ENCODE data around the gene GALNT8.

The GALNT8 gene

GRCh38 chr12:4806439-4807115 is 86.4 kb downstream of the GALNT8 start:
- no peak for TF ChIP-seq GATA2 (IDR thresholded peaks at IDR 0.05; ENCODE audit: low read depth, low read length)
- no peak for TF ChIP-seq GATA3 (IDR thresholded peaks at IDR 0.05; ENCODE audit: low read depth, low read length)

- no peak for TF ChIP-seq GATA2 (IDR thresholded peaks at IDR 0.05; ENCODE audit: low read depth, low read length)
- TF ChIP-seq GATA3 (IDR thresholded peaks at IDR 0.05; ENCODE audit: low read depth, low read length): no peak
These were observed 87.0 kb downstream of the GALNT8 start for GRCh38 chr12:4807116-4807783.

- no peak for TF ChIP-seq GATA3 (IDR thresholded peaks at IDR 0.05; ENCODE audit: low read depth, low read length)
- TF ChIP-seq GATA2 (IDR thresholded peaks at IDR 0.05; ENCODE audit: low read depth, low read length): no peak
These were observed 87.6 kb downstream of the GALNT8 start for GRCh38 chr12:4807813-4808212.

GRCh38 chr12:4809013-4809448 is 88.8 kb downstream of the GALNT8 start:
- no peak for TF ChIP-seq GATA2 (IDR thresholded peaks at IDR 0.05; ENCODE audit: low read depth, low read length)
- no peak for TF ChIP-seq GATA3 (IDR thresholded peaks at IDR 0.05; ENCODE audit: low read depth, low read length)

- TF ChIP-seq GATA3 (IDR thresholded peaks at IDR 0.05; ENCODE audit: low read depth, low read length) (no peak), GATA2 (IDR thresholded peaks at IDR 0.05; ENCODE audit: low read depth, low read length) (no peak)
These were observed 89.4 kb downstream of the GALNT8 start for GRCh38 chr12:4809449-4810218.

GRCh38 chr12:4810219-4810671 is 90.0 kb downstream of the GALNT8 start:
- TF ChIP-seq GATA2 (IDR thresholded peaks at IDR 0.05; ENCODE audit: low read depth, low read length): no peak
- TF ChIP-seq GATA3 (IDR thresholded peaks at IDR 0.05; ENCODE audit: low read depth, low read length): no peak

GRCh38 chr12:4812624-4813327 is 92.6 kb downstream of the GALNT8 start:
- TF ChIP-seq GATA2 (IDR thresholded peaks at IDR 0.05; ENCODE audit: low read depth, low read length): no peak
- TF ChIP-seq GATA3 (IDR thresholded peaks at IDR 0.05; ENCODE audit: low read depth, low read length): no peak

GRCh38 chr12:4813741-4814140 is 93.5 kb downstream of the GALNT8 start:
- no peak for TF ChIP-seq GATA2 (IDR thresholded peaks at IDR 0.05; ENCODE audit: low read depth, low read length)
- no peak for TF ChIP-seq GATA3 (IDR thresholded peaks at IDR 0.05; ENCODE audit: low read depth, low read length)

GRCh38 chr12:4814485-4814884 is 94.3 kb downstream of the GALNT8 start:
- TF ChIP-seq GATA2 (IDR thresholded peaks at IDR 0.05; ENCODE audit: low read depth, low read length) (no peak), GATA3 (IDR thresholded peaks at IDR 0.05; ENCODE audit: low read depth, low read length) (no peak)

GRCh38 chr12:4816744-4817525 is 96.7 kb downstream of the GALNT8 start:
- TF ChIP-seq GATA2 (IDR thresholded peaks at IDR 0.05; ENCODE audit: low read depth, low read length): no peak
- TF ChIP-seq GATA3 (IDR thresholded peaks at IDR 0.05; ENCODE audit: low read depth, low read length): no peak

GRCh38 chr12:4817880-4818279 is 97.7 kb downstream of the GALNT8 start:
- TF ChIP-seq GATA3 (IDR thresholded peaks at IDR 0.05; ENCODE audit: low read depth, low read length) (no peak), GATA2 (IDR thresholded peaks at IDR 0.05; ENCODE audit: low read depth, low read length) (no peak)

GRCh38 chr12:4819654-4820053 is 99.5 kb downstream of the GALNT8 start:
- no peak for TF ChIP-seq GATA3 (IDR thresholded peaks at IDR 0.05; ENCODE audit: low read depth, low read length)
- TF ChIP-seq GATA2 (IDR thresholded peaks at IDR 0.05; ENCODE audit: low read depth, low read length): no peak

- no peak for TF ChIP-seq GATA2 (IDR thresholded peaks at IDR 0.05; ENCODE audit: low read depth, low read length)
These were observed 100.8 kb downstream of the GALNT8 start for GRCh38 chr12:4820971-4821370.
